GM12878 (cell line): ENCODE data around the gene TXNDC12. TPM values are rescaled to one million over a fixed set of nuclear protein-coding genes. Genes with fewer than 3 reads are reported as not detected.
A peak's percentile ranks its signal among the peaks of the same experiment; 100 is the strongest.

Experiments used
- DPF2 ChIP-seq: fragments of 450-650 bp; IDR thresholded peaks from 2 replicates; pipeline ENCODE4 v1.6.1; 2017; ENCODE audit warnings: mild to moderate bottlenecking
- E4F1 ChIP-seq: fragments of 450-650 bp; IDR thresholded peaks from 2 replicates; pipeline ENCODE4 v1.6.1; 2018; ENCODE audit warnings: borderline replicate concordance, mild to moderate bottlenecking; ENCODE audit not compliant: partially characterized antibody
- ESRRA ChIP-seq: IDR thresholded peaks from 2 replicates; pipeline ENCODE4 v1.6.1; 2012; ENCODE audit warnings: mild to moderate bottlenecking, low read length, improper control_type of control experiment
- FOS ChIP-seq: IDR thresholded peaks from 3 replicates; pipeline ENCODE4 v1.6.1; 2011; ENCODE audit warnings: borderline replicate concordance; ENCODE audit not compliant: insufficient read length; ENCODE audit errors: extremely low read depth
- HDGF ChIP-seq: fragments of 450-650 bp; IDR thresholded peaks from 2 replicates; pipeline ENCODE4 v1.6.1; 2016; ENCODE audit warnings: antibody characterized with exemption
- IKZF1 ChIP-seq: fragments of 450-650 bp; conservative IDR thresholded peaks from 2 replicates; pipeline ENCODE4 v1.6.1; 2017; ENCODE audit warnings: antibody characterized with exemption, mild to moderate bottlenecking
- IKZF2 ChIP-seq, 2 experiments: fragments of 450-650 bp; IDR thresholded peaks; 2 replicates each; pipeline ENCODE4 v1.6.1; 2017; ENCODE audit warnings: mild to moderate bottlenecking in 2 of 2, moderate library complexity in 2 of 2
- KDM1A ChIP-seq: fragments of 200-600 bp; sonication (generic); IDR thresholded peaks from 2 replicates; pipeline ENCODE4 v1.6.1; 2016; ENCODE audit warnings: borderline replicate concordance
- MYB ChIP-seq: fragments of 150-350 bp; IDR thresholded peaks from 2 replicates; pipeline ENCODE4 v1.6.1; 2014; ENCODE audit warnings: mild to moderate bottlenecking, low read depth, low read length, borderline replicate concordance
- MYC ChIP-seq: IDR thresholded peaks from 2 replicates; pipeline ENCODE4 v1.6.1; 2011; ENCODE audit warnings: mild to moderate bottlenecking, low read length, moderate library complexity, inconsistent platforms; ENCODE audit not compliant: insufficient read depth, insufficient replicate concordance, insufficient read length, severe bottlenecking
- PKNOX1 ChIP-seq: fragments of 450-650 bp; IDR thresholded peaks from 2 replicates; pipeline ENCODE4 v1.6.1; 2016; ENCODE audit warnings: mild to moderate bottlenecking
- PML ChIP-seq: IDR thresholded peaks from 2 replicates; pipeline ENCODE4 v1.6.1; 2012; ENCODE audit warnings: low read length, inconsistent platforms
- POLR2A ChIP-seq: IDR thresholded peaks from 2 replicates; pipeline ENCODE4 v1.6.1; 2011; ENCODE audit warnings: low read depth, mild to moderate bottlenecking, low read length
- POLR2AphosphoS2 ChIP-seq: IDR thresholded peaks from 2 replicates; pipeline ENCODE4 v1.6.1; 2011; ENCODE audit warnings: low read depth, mild to moderate bottlenecking, low read length, improper control_type of control experiment, moderate library complexity
- POU2F2 ChIP-seq: IDR thresholded peaks from 3 replicates; pipeline ENCODE4 v1.6.1; 2011; ENCODE audit warnings: low read depth, mild to moderate bottlenecking, low read length, borderline replicate concordance
- RAD51 ChIP-seq: fragments of 450-650 bp; IDR thresholded peaks from 2 replicates; pipeline ENCODE4 v1.6.1; 2016; ENCODE audit warnings: moderate library complexity, mild to moderate bottlenecking, inconsistent platforms
- SIN3A ChIP-seq: IDR thresholded peaks from 2 replicates; pipeline ENCODE4 v1.6.1; 2012; ENCODE audit warnings: low read depth, low read length, improper control_type of control experiment
- SIX5 ChIP-seq: IDR thresholded peaks from 2 replicates; pipeline ENCODE4 v1.6.1; 2011; ENCODE audit warnings: mild to moderate bottlenecking, low read depth, low read length, moderate library complexity; ENCODE audit not compliant: severe bottlenecking
- SMAD5 ChIP-seq: IDR thresholded peaks from 2 replicates; pipeline ENCODE4 v1.6.1; 2016; ENCODE audit warnings: antibody characterized with exemption, low read depth
- SMARCA5 ChIP-seq: fragments of 450-650 bp; IDR thresholded peaks from 2 replicates; pipeline ENCODE4 v1.6.1; 2017; ENCODE audit warnings: mild to moderate bottlenecking
- USF1 ChIP-seq: IDR thresholded peaks from 2 replicates; pipeline ENCODE4 v1.6.1; 2011; ENCODE audit warnings: borderline replicate concordance, low read depth, mild to moderate bottlenecking, moderate library complexity, mixed read lengths, low read length; ENCODE audit not compliant: insufficient read depth; ENCODE audit errors: extremely low read length
- ZBED1 ChIP-seq: IDR thresholded peaks from 2 replicates; pipeline ENCODE4 v1.6.1; 2016; ENCODE audit warnings: borderline replicate concordance
- ZSCAN29 ChIP-seq: fragments of 450-650 bp; IDR thresholded peaks from 2 replicates; pipeline ENCODE4 v1.6.1; 2017; ENCODE audit warnings: mild to moderate bottlenecking, moderate library complexity
- polyA plus RNA-seq, 11 experiments: library from polyadenylated mRNA; depleted of rRNA in 4 of 11; unstranded in 6 of 11; stranded (reverse) in 5 of 11; fragments of >200 nt; fragmentation: Nextera tagmentation in 4 of 11; fragmentation: Illumina TruSeq in 1 of 11; extraction: Ambion mirVana in 4 of 11; extraction: Trizol in 1 of 11; gene quantifications; 1 replicate in 1 of 11; 2 replicates in 10 of 11; pipeline versions ENCODE4 v1.2.1 to v1.2.3, GENCODE V29; 2011 to 2016; ENCODE audit warnings: inconsistent platforms in 2 of 11, missing spikeins in 2 of 11, low read depth in 1 of 11
- total RNA-seq, 4 experiments: library from RNA; depleted of rRNA in 3 of 4; stranded (reverse); fragments of >200 nt in 3 of 4; fragmentation: Illumina TruSeq in 1 of 4; extraction: Trizol in 1 of 4; gene quantifications; 2 replicates each; pipeline versions ENCODE4 v1.2.1 to v1.2.3, GENCODE V29; 2013 to 2021
- TF ChIP-seq, protein P1 (sequence below): fragments of 450-650 bp; IDR thresholded peaks from 2 replicates; pipeline ENCODE4 v1.6.1; 2017; ENCODE audit warnings: low read depth, mild to moderate bottlenecking, moderate library complexity
- TF ChIP-seq, protein P2 (sequence below): IDR thresholded peaks from 2 replicates; pipeline ENCODE4 v1.6.1; 2011; ENCODE audit warnings: low read depth, mild to moderate bottlenecking, low read length, moderate library complexity, borderline replicate concordance; ENCODE audit errors: extremely low read depth

The TXNDC12 gene
- total and polyA plus RNA-seq, 10 of the 15 experiments (the other 5 are each of a cell fraction or from before 2014, with no cell fraction given): 6.7 to 41.7 (median 17.7) TPM

DNA sequence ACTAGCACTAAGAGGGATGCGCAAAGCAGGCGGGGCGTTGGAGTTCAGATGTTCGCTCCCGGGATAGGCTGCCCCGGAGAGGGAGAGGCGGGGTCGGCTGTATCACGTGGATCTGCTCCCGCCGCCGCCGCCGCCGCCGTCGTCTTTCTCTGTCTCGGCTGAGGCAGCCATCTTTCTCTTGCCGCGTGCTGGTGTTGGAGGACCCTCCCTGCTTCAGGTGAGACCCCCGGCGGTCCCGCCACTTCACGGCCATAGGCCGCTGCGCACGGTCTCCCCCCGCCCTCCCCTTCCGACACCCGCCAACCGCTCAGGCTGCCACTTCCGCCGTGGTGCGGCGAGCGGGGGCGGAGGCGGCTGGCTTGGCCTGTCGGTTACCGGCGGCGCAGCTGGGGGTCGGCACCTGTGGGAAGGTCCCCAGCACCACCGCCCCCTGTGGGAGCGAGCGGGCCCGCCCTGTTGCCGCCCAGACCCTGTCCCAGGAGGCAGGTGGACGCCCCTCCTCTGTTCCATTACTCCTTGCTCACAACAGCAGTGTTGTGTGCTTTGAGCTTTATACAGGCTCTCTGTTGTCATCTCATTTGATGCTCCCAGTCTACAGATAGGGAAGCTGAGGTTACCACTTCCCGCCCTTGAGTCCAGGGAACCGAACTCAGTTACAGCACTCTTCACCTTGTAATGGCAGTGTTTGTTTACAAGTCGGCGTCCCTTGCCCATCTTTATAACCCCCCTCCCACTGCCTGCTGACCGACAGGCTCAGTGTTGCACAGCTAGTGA lies 1.4 kb upstream of the TXNDC12 start, which contains the start of gene BTF3L4 (continued):
- TF ChIP-seq PKNOX1 (peak; percentile 92), PML (peak; percentile 46; the same call in 1 of the 2 replicates), SMAD5 (0 out of 2 replicates have a peak, but pooled peaks have one; percentile 54), ZBED1 (no peak), USF1 (peak; percentile 54), SIX5 (no peak), MYC (peak; percentile 59), ZSCAN29 (no peak), ESRRA (0 out of 2 replicates have a peak, but pooled peaks have one; percentile 29), E4F1 (peak; percentile 22), SIN3A (peak; percentile 67; the same call in 1 of the 2 replicates), HDGF (peak; percentile 54; the same call in 1 of the 2 replicates), POLR2A (peak; percentile 74), POU2F2 (peak; percentile 20; the same call in 1 of the 3 replicates), SMARCA5 (peak; percentile 89), POLR2AphosphoS2 (peak; percentile 3; the same call in 1 of the 2 replicates), IKZF2 (IDR thresholded peaks at IDR 0.05) (no peak), MYB (no peak), KDM1A (no peak), DPF2 (peak; percentile 84), RAD51 (peak; percentile 90), FOS (no peak), IKZF1 (peak; percentile 58)
- TF ChIP-seq, protein P1, sequence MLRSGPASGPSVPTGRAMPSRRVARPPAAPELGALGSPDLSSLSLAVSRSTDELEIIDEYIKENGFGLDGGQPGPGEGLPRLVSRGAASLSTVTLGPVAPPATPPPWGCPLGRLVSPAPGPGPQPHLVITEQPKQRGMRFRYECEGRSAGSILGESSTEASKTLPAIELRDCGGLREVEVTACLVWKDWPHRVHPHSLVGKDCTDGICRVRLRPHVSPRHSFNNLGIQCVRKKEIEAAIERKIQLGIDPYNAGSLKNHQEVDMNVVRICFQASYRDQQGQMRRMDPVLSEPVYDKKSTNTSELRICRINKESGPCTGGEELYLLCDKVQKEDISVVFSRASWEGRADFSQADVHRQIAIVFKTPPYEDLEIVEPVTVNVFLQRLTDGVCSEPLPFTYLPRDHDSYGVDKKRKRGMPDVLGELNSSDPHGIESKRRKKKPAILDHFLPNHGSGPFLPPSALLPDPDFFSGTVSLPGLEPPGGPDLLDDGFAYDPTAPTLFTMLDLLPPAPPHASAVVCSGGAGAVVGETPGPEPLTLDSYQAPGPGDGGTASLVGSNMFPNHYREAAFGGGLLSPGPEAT: no peak
- TF ChIP-seq, protein P2, sequence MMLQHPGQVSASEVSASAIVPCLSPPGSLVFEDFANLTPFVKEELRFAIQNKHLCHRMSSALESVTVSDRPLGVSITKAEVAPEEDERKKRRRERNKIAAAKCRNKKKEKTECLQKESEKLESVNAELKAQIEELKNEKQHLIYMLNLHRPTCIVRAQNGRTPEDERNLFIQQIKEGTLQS: no peak
